ENCODE measurements around the gene AGR2. TPM values are rescaled to one million over a fixed set of nuclear protein-coding genes. Genes with fewer than 3 reads are reported as not detected.

The AGR2 gene
- polyA plus RNA-seq, 3 donors, result not detected

- Histone ChIP-seq H3K27ac (ENCODE audit: low read depth in 1 of 2, low read length in 2 of 2) (no peak overlapping the region), H3K4me2 (replicated peaks; ENCODE audit: extremely low read depth, low read length, poor library complexity, severe bottlenecking) (no peak overlapping the region), H3K27me3 (ENCODE audit: control insufficient read depth in 2 of 2, insufficient read depth in 2 of 2, low read length in 2 of 2) (no peaks in the 10 kb centered on the region), H4K20me1 (ENCODE audit: insufficient read depth, low read length) (no peaks in the 10 kb centered on the region), H2AFZ (ENCODE audit: insufficient read depth, low read depth, low read length, poor library complexity, severe bottlenecking) (no peak overlapping the region), H3K4me1 (ENCODE audit: control insufficient read depth in 1 of 2, insufficient read depth in 2 of 2, low read length in 2 of 2) (no peaks in the 10 kb centered on the region), H3K36me3 (replicated peaks in 1 of 2; ENCODE audit: control insufficient read depth in 1 of 2, insufficient read depth in 2 of 2, low read length in 2 of 2) (no peaks in the 10 kb centered on the region), H3K79me2 (ENCODE audit: insufficient read depth, low read length) (no peaks in the 10 kb centered on the region), H3K9me3 (replicated peaks in 1 of 2; ENCODE audit: control insufficient read depth in 1 of 2, insufficient read depth in 1 of 2, low read length in 2 of 2) (no peaks in the 10 kb centered on the region), H3K4me3 (replicated peaks in 1 of 3; ENCODE audit: low read depth in 2 of 3, low read length in 3 of 3) (no peak overlapping the region), H3K9ac (ENCODE audit: insufficient read depth, low read length, poor library complexity, severe bottlenecking) (no peak overlapping the region)
- DNase-seq, result no peak
- Mint-ChIP-seq H3K9me3 (no peaks in the 10 kb centered on the region), H3K4me1 (no peaks in the 10 kb centered on the region), H3K27ac (no peak overlapping the region), H3K4me3 (no peak overlapping the region), H3K36me3 (no peaks in the 10 kb centered on the region), H3K27me3 (ENCODE audit: low read depth in 3 of 3) (peaks cover 0 to 1% (median 0%) of the 10 kb centered on the region in 3 donors)
- 100% methylated on average over 1 of the region's 3 CpGs for WGBS (ENCODE audit: insufficient coverage)
- no peak for TF ChIP-seq CTCF (IDR thresholded peaks at IDR 0.05)
- intact Hi-C loops (cut with micrococcal nuclease), result no loop called here
Observed at GRCh38 chr7:16794986-16795385, 9.8 kb downstream of the AGR2 start.

- no peak overlapping the region for H3K4me2 ChIP-seq (replicated peaks; ENCODE audit: extremely low read depth, low read length, poor library complexity, severe bottlenecking)
- H4K20me1 ChIP-seq (ENCODE audit: insufficient read depth, low read length), result no peaks in the 10 kb centered on the region
- WGBS (ENCODE audit: insufficient coverage), result 94% methylated on average over 3 of the region's 5 CpGs
- Mint-ChIP-seq H3K36me3 (no peaks in the 10 kb centered on the region), H3K4me1 (no peaks in the 10 kb centered on the region), H3K4me3 (no peak overlapping the region), H3K27me3 (ENCODE audit: low read depth in 3 of 3) (peaks cover 0 to 2% (median 1%) of the 10 kb centered on the region in 3 donors), H3K9me3 (no peaks in the 10 kb centered on the region), H3K27ac (no peak overlapping the region)
- no peak for TF ChIP-seq CTCF (IDR thresholded peaks at IDR 0.05)
- H2AFZ ChIP-seq (ENCODE audit: insufficient read depth, low read depth, low read length, poor library complexity, severe bottlenecking), result no peak overlapping the region
- no peaks in the 10 kb centered on the region for H3K4me1 ChIP-seq (ENCODE audit: control insufficient read depth in 1 of 2, insufficient read depth in 2 of 2, low read length in 2 of 2)
- H3K79me2 ChIP-seq (ENCODE audit: insufficient read depth, low read length), result no peaks in the 10 kb centered on the region
- H3K9ac ChIP-seq (ENCODE audit: insufficient read depth, low read length, poor library complexity, severe bottlenecking), result no peak overlapping the region
- intact Hi-C loops (cut with micrococcal nuclease), result no loop called here
- no peak overlapping the region for H3K27ac ChIP-seq (ENCODE audit: low read depth in 1 of 2, low read length in 2 of 2)
- no peaks in the 10 kb centered on the region for H3K36me3 ChIP-seq (replicated peaks in 1 of 2; ENCODE audit: control insufficient read depth in 1 of 2, insufficient read depth in 2 of 2, low read length in 2 of 2)
- no peaks in the 10 kb centered on the region for H3K27me3 ChIP-seq (ENCODE audit: control insufficient read depth in 2 of 2, insufficient read depth in 2 of 2, low read length in 2 of 2)
- DNase-seq, result no peak
- no peak overlapping the region for H3K4me3 ChIP-seq (replicated peaks in 1 of 3; ENCODE audit: low read depth in 2 of 3, low read length in 3 of 3)
- no peaks in the 10 kb centered on the region for H3K9me3 ChIP-seq (replicated peaks in 1 of 2; ENCODE audit: control insufficient read depth in 1 of 2, insufficient read depth in 1 of 2, low read length in 2 of 2)
Observed at GRCh38 chr7:16791905-16792698, 12.7 kb downstream of the AGR2 start.
